ENCODE results near the gene ANKDD1A.

ANKDD1A gene

DNA sequence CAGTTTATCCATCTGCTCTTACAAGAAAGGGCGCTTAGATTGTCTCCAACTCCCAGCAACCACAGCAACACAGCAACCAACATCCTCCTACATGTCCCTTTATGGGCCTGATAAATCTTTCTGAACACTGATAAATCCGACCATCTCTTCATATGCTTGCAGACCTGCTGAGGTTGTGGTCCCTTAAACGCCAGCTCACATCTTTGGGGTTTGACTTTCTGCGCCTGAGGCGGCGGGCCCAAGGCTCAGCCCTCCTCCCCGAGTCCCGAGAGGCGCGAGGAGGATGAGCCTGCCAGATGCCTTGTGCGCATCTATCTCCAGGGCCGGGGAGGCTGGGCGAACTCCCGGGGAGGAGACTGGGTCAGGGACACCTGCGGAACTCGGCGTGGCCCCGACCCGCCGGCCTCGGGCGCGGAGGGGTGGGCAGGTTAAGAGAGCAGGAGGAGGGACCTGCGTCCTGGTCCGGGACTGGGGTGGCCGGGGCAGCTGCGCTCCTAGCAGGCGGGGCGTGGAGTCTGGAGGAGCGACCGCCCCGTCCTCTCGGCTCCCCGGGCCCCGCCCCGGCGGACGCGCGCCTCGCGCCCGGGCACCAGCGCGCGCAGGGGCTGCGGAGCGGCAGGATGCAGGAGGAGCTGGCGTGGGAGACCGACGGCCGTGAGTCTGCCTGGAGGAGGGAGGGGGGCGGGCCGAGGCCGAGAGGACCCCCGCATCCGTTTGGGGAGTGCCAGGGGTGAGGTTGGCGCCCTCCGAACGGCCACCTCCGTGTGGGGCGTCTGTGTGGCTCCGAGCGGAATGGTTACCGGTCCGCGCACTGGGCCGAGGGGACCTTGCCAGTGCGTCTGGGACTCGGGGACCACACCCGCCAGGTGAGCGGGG lies at the start of gene ANKDD1A:
Gene ANKDD1A (plus strand): TSS at position 592 of the 876 bp plus-strand sequence. CDS start 29 bp downstream, at position 621.
- peak; percentile 9 for DNase-seq (ENCODE audit: low read depth)

DNA sequence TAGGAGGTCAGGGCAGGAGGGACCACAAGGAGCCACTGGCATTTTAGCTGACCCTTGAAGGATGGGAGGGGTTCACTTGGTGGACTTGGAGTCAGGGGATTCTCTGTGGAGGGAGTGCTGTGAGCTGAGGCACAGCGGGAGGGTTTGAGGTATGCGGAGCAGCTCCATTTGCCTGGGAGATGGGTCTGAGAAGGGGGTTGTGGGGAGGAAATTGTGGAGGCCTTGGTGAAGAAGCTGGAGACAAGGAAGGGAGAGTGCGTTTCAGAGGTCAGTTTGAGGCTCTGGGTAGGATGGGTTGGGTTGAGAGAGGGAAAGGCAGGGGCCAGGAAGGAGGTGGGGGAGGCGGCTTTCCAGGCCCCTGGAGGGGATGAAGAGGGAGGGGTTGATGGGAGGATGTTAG lies 49.7 kb upstream of the ANKDD1A start:
- no peak for DNase-seq (ENCODE audit: low read depth)

DNA sequence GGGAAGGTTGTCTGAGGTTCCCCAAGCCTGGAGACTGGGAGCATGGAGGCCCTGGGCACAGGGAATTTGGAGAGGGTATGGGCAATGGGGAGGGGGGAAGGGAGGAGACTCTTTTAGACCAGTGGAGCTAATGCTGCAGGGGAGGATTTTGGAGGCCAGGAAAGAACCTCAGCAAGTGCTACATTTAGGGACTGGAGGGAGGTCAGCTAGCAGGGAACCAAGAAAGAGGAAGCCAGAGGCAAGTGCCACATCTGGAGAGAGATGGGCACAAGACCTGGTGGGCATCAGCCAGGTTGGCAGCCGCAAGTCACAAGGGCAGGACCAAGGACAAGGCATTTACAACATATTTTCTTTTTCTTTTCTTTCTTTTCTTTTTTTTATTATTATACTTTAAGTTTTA lies 49.3 kb upstream of the ANKDD1A start:
- no peak for DNase-seq (ENCODE audit: low read depth)

DNA sequence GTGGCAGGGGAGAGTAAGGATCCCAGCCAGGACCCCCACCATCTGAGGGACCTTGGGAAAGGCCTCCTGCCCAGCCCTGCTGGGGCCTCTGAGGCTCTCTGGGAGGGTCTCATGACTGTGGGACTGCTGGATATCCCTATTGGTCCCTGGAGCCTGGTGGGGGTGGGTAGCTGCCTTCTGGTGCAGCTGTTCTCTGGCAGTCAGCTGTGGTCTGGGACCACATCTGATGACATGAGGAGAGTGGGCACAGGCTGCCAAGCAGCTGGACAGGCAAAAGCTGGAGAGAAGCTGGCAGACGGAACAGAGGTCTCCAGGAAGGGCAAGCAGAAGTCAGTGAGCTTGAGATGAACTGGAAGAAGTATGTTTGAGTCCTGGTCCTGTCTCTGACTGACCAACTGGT lies 47.6 kb upstream of the ANKDD1A start:
- no peak for DNase-seq (ENCODE audit: low read depth)

DNA sequence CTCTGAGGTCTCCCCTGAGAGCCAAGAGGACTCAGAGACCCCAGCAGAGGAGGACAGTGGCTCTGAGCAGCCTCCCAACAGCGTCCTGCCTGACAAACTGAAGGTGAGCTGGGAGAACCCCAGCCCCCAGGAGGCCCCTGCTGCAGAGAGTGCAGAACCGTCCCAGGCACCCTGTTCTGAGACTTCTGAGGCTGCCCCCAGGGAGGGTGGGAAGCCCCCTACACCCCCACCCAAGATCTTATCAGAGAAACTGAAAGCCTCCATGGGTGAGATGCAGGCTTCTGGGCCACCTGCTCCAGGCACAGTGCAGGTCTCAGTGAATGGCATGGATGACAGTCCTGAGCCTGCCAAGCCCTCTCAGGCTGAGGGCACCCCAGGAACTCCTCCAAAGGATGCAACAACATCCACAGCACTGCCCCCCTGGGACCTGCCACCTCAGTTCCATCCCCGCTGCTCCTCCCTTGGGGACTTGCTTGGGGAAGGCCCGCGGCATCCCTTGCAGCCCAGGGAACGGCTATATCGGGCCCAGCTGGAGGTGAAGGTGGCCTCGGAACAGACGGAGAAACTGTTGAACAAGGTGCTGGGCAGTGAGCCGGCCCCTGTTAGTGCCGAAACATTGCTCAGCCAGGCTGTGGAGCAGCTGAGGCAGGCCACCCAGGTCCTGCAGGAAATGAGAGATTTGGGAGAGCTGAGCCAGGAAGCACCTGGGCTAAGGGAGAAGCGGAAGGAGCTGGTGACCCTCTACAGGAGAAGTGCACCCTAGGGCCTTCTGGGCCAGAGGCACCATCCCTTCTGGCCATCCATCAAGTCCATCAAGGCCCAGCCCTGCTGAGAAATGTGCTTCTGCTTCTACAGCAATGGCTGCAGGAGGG lies 46.3 kb upstream of the ANKDD1A start:
- DNase-seq (ENCODE audit: low read depth): no peak

DNA sequence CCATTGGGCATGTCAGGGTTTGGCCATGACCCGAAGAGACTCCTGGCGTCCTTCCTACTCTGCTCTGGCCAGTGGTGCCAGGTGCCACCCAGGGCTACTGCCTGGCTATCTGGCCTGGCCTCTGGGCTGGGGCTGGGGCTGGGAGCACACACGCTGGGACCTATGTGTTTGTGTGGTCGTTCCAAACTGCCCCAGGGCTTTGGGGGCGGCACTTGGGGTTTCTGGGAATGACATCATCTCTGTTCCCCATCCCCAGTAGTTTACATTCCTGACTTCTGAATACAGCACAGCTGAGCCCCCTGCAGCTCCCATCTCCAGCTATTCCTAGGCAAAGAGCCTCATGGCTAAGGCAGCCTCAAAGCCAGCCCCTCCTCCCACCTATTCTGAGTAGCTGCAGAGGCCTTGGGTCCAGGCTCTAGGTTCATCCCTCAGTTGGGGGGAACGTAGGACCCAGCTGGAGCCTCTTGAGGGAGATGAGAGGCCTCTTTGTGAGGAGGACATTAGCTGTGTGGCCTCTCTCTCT lies 45.6 kb upstream of the ANKDD1A start:
- DNase-seq (ENCODE audit: low read depth): no peak

DNA sequence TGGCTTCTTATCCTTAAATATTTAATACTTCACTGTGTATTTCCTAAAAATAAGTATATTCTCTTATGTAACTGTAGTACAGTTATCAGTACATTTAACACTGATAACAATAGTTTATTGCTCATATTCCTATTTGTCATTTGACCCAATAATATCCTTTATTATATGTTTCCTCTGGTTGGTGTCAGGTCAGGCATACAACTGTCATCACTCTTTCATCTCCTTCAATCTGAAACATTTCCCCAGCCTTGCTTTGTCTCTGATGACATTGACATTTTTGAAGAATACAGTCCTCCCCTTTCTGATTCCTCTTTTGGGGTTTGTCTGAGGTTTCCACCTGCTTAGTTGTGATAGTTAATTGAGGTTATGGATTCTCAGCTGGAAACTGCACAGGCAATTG lies 42.2 kb upstream of the ANKDD1A start:
- no peak for DNase-seq (ENCODE audit: low read depth)

DNA sequence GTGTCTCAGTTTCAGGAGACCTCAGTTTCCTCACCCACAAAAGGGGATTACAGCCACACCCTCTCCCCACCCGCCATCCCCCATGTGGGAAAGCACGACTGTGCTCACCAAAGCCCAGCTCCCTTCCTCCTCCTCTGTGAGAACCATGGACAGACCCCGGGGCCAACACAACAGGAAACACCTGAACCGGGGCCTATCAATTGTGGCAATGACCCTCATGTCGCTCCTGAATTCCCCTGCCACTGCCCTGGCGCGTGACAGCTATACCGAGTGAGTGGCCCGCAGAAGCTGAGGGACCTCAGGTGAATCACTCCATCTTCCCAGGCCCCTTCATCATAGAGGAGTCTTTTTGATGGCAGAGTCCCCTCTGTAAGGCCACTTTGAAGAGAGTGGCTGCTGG lies 41.3 kb upstream of the ANKDD1A start:
- DNase-seq (ENCODE audit: low read depth): no peak

DNA sequence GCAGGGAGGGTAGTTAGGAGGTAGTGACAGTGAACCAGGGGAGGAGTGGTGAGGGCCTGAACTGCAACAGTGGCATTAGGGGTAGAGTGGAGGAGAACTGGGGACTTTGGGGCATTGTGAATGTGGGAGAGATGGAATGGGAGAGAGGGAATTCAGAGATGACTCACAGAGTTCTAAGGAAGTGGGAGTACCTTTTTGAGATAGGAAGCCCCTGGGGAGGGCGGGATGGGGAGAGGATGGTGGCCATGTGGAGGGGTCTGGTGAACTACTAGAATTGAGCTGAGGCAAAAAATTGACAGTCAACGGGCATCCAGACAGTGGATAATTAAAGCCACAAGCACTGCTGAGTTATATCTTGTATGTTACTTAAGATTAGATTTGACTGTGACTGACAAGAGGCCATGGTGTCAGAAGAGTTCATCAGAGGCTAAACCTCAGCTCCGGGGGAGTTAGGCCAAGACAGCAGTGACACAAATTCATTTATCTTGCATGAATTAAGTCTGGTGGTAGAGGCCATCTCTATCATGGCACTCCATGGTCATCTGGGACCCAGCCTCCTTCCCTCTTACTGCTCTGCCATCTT lies 36.0 kb upstream of the ANKDD1A start:
- no peak for DNase-seq (ENCODE audit: low read depth)

DNA sequence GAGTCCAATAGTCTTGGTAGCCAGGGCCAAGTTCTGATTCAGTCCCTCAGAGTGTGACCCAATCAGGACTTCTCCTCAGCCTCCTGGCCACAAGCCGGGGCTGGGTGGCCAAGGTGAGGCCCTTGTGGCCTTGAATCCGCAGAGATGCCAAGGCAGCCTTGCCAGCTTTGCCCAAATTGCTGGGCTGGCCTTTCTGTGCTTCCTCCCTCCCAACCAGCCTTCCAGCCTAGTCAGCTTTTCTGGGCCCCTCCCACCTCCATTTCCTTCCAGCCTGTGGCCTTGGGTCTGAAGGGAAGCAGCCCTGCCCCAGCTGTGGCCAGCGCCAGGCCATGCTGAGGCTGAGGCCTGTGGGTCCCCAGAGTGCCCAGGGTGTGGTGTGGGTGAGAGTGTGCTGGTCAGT lies 34.3 kb upstream of the ANKDD1A start:
- DNase-seq (ENCODE audit: low read depth): no peak

DNA sequence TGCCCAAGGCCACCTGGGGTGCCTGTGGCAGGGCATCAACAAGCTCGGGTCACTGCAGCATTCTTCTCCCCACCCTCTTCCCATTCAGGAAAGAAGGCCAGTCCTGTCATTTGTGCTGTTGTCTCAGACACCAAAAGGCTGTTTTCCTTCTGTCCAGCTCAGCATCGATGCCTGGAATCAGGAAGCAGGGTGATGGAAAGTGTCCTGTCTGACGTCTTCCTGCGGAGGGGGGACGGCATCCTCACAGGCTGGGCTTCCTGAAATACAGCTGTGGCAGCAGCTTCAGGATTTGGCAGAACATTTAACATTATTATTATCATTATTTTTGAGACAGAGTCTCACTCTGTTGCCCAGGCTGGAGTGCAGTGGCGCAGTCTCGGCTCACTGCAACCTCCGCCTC lies 33.0 kb upstream of the ANKDD1A start:
- no peak for DNase-seq (ENCODE audit: low read depth)

DNA sequence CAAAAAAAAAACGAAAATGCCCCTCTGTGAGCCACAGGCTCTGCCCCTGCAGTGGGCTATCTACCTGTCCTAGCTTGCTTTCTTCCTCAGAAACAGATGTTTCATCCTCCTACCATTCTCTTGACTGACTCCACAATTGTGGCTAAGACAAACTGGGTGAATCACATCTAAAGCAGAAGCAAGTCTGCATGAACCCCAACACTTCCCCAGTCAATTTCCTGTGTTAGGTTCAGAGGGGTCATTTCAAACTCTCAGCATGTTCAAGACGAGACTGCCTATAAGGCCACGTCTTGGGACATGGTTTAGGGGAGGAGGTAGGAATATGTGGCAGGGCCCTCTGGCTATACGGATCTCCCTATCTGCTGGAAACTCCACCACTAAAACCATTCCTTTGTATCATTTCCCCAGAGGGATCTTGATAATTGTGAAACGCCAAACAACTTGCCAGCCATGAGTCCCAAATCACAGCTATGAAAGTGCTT lies 28.6 kb upstream of the ANKDD1A start:
- DNase-seq (ENCODE audit: low read depth): no peak

DNA sequence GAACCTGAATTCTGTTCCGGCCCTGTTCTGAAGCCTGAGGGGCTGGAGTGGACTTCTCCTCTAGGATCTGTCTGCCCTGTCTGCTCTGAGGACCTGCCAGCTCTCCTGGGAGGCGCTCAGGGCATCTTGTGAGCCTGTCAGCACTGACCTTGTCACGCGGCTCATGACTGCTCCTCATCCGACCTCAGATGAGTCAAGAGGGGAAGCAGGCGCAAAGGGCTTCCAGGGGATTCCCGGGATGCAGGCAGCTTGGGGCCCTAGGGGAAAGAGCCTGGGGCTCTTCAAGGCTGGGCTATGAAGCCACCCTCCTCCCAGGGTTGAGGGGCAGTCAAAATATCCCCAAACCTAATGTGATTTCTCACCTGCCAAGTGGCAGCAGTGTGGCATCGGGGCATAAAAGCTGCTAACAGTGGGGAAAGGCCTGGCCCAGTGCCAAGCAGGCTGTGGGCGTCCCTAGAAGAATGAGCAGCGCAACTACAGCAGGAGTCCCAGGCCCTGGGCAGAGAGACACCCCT lies 27.6 kb upstream of the ANKDD1A start:
- peak; percentile 66 for DNase-seq (ENCODE audit: low read depth)

DNA sequence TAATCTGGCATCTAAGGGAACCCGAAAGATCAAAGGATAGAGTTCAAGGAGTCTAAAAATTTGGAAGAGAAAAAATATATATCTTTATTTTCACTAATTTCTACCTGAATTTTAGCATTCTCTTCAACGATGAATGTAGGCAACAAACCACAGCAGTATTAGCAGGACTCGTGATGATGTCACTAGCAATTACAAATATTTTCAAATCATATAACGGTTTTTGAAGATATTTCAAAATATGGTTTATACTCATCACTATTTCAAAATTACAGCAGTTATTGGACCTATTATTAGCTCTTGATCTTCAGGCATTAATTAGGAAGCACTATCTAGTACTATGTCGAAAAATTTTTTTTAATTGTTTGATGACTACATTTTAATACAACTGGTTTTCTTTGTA lies 27.0 kb upstream of the ANKDD1A start:
- no peak for DNase-seq (ENCODE audit: low read depth)

DNA sequence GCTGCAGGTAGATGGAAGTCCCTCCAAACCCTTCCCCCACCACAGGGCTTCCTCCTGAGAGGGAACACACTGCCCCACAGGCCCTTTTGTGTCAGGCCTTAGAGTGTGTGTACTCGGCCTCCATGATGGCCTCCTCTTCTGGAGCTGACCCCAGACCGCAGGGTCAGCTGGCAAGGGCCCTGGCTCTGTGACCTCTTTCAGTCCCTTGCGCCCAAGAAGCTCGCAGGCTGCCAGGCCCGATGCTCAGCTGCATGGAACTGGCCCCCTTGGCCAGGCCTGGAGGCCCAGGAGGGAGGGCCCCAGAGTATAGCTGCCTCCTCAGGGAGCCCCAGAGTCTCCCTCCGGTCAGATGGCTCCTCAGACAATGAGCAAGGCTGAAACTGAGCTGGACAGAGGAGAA lies 23.4 kb upstream of the ANKDD1A start:
- DNase-seq (ENCODE audit: low read depth): no peak

DNA sequence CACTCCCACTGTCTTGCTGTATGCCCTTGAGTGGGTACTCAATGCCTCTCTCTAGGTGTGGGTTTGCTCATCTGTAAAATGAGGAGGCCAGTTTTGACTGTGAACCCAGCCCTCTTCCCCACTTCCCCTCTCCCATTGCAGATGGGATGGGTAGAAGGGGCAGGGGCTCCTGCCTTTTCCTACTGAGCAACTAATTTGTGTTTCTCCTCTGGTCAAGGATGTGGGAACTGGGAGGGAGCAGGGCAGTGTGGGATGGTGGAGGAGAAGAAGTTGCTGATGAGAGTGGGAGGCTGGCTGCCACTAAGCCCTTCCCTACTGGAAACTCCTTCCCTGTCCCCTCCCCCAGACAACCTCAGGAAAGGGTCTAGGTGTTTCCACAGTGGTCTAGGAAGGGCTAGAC lies 20.1 kb upstream of the ANKDD1A start:
- no peak for DNase-seq (ENCODE audit: low read depth)

DNA sequence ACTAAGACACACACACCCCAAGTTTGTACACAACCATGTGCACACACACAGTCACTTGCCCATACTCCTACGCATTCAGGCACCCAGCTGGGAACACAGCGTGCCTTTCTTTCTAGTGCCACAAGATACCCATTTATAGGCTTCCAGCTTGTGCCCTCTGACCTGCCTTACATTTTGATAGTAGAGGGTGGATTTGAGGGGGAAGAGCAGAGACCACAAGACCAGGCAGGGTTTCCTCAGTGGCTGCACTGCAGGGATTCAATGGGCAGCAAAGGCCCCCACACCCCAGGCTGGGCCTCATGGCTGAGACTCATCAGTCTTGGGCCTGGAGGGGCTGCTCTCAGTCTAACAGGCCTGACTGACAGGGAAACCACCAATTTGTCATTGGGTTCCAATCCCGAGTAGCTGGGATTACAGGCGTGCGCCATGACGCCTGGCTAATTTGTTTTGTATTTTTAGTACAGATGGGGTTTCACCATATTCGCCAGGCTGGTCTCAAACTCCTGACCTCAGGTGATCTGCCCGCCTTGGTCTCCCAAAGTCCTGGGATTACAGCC lies 18.8 kb upstream of the ANKDD1A start:
- DNase-seq (ENCODE audit: low read depth): no peak

DNA sequence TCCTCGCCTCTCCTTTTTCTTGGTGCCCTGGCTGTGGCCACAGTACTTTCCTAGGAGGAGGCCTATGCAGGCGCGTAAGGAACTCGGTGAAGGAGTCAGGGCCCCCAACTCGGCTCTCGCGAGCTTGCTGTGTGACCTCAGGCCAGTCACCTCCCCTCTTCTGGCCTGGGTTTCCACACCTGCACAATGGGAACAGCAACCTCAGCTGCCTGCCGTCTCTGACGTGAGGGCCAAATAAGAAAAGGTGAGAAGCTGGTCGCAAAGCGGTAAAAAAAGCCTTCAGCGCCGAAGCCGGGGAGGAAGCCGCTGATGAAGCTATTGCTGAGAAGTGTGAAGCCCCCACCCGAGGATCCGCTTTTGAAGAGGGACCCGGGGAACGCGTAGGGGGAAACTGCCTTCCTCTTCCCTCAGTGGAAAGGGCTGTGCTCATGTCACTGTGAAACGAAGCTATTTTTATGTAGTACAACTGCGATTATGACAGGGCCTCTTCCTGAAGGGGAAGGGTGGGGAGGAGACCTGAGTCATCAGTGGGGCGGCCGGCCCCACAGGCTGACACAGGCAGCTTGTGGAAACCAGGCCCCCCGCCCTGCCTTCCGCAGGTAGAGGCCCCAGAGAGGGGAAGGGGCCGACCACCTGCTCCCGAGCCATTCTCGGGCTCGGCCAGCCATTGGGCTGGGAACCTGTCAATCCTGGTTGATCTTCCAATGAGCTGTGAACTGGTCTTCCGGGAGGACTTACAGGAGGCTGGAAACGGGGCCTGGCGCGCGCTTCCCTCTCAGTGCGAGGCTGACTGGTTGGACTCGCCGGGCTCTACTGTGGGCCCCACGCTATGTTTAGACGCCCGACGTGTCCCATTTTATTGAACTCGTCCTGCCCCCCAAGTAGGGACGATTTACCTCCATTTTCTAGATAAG lies 18.0 kb upstream of the ANKDD1A start:
- DNase-seq (ENCODE audit: low read depth): peak; percentile 89

DNA sequence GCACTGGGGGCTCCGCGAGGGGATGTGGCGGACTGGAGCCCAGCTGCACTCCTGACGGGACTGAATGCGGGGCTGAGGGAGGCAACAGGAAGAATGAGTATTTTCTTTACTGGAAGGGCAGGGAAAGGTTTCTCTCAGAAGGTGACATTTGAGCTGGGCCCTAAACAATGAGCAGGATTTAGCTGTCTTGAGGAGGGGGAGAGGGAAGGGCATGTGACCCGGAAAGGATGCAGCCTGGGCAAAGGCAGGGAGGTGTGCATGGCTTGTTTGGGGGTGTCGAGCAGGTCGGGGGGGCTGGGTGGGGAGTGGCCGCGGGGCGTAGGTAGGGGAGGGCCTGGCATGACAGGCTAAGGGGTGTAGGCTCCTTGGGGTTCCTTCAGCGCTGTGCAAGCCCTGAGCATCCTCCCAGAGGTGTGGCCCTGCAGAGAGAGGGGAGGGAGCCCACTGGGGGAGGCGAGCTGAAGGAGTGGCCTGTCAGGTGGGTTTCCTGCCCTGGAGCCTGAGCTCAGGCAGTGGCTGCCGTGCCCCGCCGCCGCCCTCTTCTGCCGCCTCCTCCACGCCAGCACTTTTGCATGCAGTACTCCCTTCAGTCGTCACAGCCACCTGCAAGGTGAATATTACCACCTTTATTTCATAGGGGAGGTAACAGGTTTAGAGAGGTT lies 17.2 kb upstream of the ANKDD1A start:
- DNase-seq (ENCODE audit: low read depth): peak; percentile 51
